HepG2 (cell line): ENCODE data around the gene RAB14. TPM values are rescaled to one million over a fixed set of nuclear protein-coding genes. Genes with fewer than 3 reads are reported as not detected.

ENCODE experiments used
- ATAC-seq: fragments of 200-7000 bp; cut with Tn5 transposase; 3 replicates; pipeline ENCODE4 v1.9.1; 2020; ENCODE audit warnings: mild to moderate bottlenecking, moderate library complexity
- BruUV-seq: library from RNA; stranded (reverse); fragments of 400-500 nt; replicated peaks from 2 replicates; lab custom pipeline; 2021; lab: Mats Ljungman, UMichigan
- CTCF ChIA-PET: fragments of 300-600 bp; formaldehyde crosslinking; extraction: SDS; loops from one replicate; lab custom pipeline; 2021; ENCODE audit warnings: low total read pairs, inconsistent platforms, low intra/inter-chr PET ratio; lab: Yijun Ruan, JAX
- POLR2A ChIA-PET: fragments of 350-600 bp; sonication (Branson Sonifier 250); formaldehyde crosslinking; loops from one replicate; lab custom pipeline; 2020; ENCODE audit warnings: antibody characterized with exemption, inconsistent platforms; lab: Yijun Ruan, JAX
- DNase-seq: peaks from one replicate; pipeline ENCODE4 v3.0.0-alpha.2; 2015; ENCODE audit warnings: low spot score
- FAIRE-seq: peaks from 3 replicates; lab custom pipeline; 2011; peaks lifted over from hg19 to GRCh38; lab: Jason Lieb, UNC
- H2AFZ ChIP-seq: one replicate; pipeline ENCODE4 v1.6.1; 2011; ENCODE audit warnings: low read length, inconsistent platforms
- H3K27ac ChIP-seq: fragments of 300-600 bp; 3 replicates; pipeline ENCODE4 v1.8.0; 2011; ENCODE audit warnings: mixed run types, mild to moderate bottlenecking, mixed read lengths, low read length, inconsistent platforms; ENCODE audit not compliant: insufficient read depth; ENCODE audit errors: extremely low read length
- H3K27me3 ChIP-seq, 2 experiments: fragments of 200-600 bp in 1 of 2; 2 replicates in 1 of 2; 3 replicates in 1 of 2; pipeline versions ENCODE4 v1.6.0 to v1.8.0; 2011; ENCODE audit warnings: low read length in 2 of 2, mild to moderate bottlenecking in 2 of 2, moderate library complexity in 2 of 2, inconsistent platforms in 1 of 2; ENCODE audit not compliant: insufficient read depth in 2 of 2, control insufficient read depth in 1 of 2
- H3K36me3 ChIP-seq, 2 experiments: fragments of 200-600 bp in 1 of 2; replicated peaks in 1 of 2; 2 replicates in 1 of 2; 3 replicates in 1 of 2; pipeline versions ENCODE4 v1.5.1 to v1.8.0; 2011; ENCODE audit warnings: low read length in 2 of 2, inconsistent platforms in 1 of 2; ENCODE audit not compliant: insufficient read depth in 2 of 2, control insufficient read depth in 1 of 2
- H3K4me1 ChIP-seq: 2 replicates; pipeline ENCODE4 v1.5.1; 2012; ENCODE audit warnings: low read length, inconsistent platforms; ENCODE audit not compliant: insufficient read depth
- H3K4me2 ChIP-seq: 2 replicates; pipeline ENCODE4 v1.6.0; 2011; ENCODE audit warnings: low read depth, low read length, inconsistent platforms
- H3K4me3 ChIP-seq, 3 experiments: fragments of 200-600 bp in 1 of 3; sonication (generic), shearing (Covaris generic) in 1 of 3; replicated peaks in 1 of 3; 2 replicates each; pipeline ENCODE4 v1.5.1; 2011 to 2016; ENCODE audit warnings: low read length in 3 of 3, inconsistent platforms in 2 of 3, low read depth in 2 of 3, mild to moderate bottlenecking in 2 of 3, control low read depth in 1 of 3, mixed read lengths in 1 of 3; ENCODE audit not compliant: insufficient read depth in 1 of 3
- H3K79me2 ChIP-seq: one replicate; pipeline ENCODE4 v1.6.1; 2011; ENCODE audit warnings: low read length, inconsistent platforms; ENCODE audit not compliant: insufficient read depth
- H3K9ac ChIP-seq: 2 replicates; pipeline ENCODE4 v1.6.0; 2011; ENCODE audit warnings: mild to moderate bottlenecking, low read depth, low read length, inconsistent platforms; ENCODE audit not compliant: insufficient read depth
- H3K9me3 ChIP-seq: 2 replicates; pipeline ENCODE4 v1.5.1; 2012; ENCODE audit warnings: mild to moderate bottlenecking, low read length
- H4K20me1 ChIP-seq: 2 replicates; pipeline ENCODE4 v1.6.0; 2011; ENCODE audit warnings: inconsistent platforms, mild to moderate bottlenecking, low read length, moderate library complexity; ENCODE audit not compliant: insufficient read depth
- GATA4 ChIP-seq: sonication (generic); IDR thresholded peaks from 2 replicates; pipeline ENCODE4 v1.6.1; 2016; ENCODE audit warnings: antibody characterized with exemption, low read depth, borderline replicate concordance
- HDAC2 ChIP-seq: sonication (generic); formaldehyde crosslinking; IDR thresholded peaks from 2 replicates; pipeline ENCODE4 v1.4.0; 2020; ENCODE audit warnings: missing genetic modification reagents
- KMT2B ChIP-seq: IDR thresholded peaks from 2 replicates; pipeline ENCODE4 v1.6.1; 2016; ENCODE audit warnings: missing genetic modification reagents, missing compliant biosample characterization
- MTA3 ChIP-seq: sonication (generic); formaldehyde crosslinking; IDR thresholded peaks from 2 replicates; pipeline ENCODE4 v1.4.0; 2020; ENCODE audit warnings: missing genetic modification reagents
- REXO4 ChIP-seq: sonication (generic); formaldehyde crosslinking; IDR thresholded peaks from 2 replicates; pipeline ENCODE4 v1.8.0; 2022; ENCODE audit warnings: missing genetic modification reagents, mild to moderate bottlenecking, borderline replicate concordance
- SMAD3 ChIP-seq: sonication (generic); formaldehyde crosslinking; IDR thresholded peaks from 2 replicates; pipeline ENCODE4 v1.4.0; 2020; ENCODE audit warnings: missing genetic modification reagents
- ZFAT ChIP-seq: sonication (generic); formaldehyde crosslinking; conservative IDR thresholded peaks from 2 replicates; pipeline ENCODE4 v1.8.1; 2023; ENCODE audit warnings: missing genetic modification reagents, inconsistent platforms
- ZFP90 ChIP-seq: sonication (generic); formaldehyde crosslinking; IDR thresholded peaks from 2 replicates; pipeline ENCODE4 v1.8.0; 2022; ENCODE audit warnings: missing genetic modification reagents, mild to moderate bottlenecking, inconsistent platforms, borderline replicate concordance
- ZFYVE20 ChIP-seq: sonication (generic); formaldehyde crosslinking; IDR thresholded peaks from 2 replicates; pipeline ENCODE4 v1.8.0; 2023; ENCODE audit warnings: low read depth, mild to moderate bottlenecking, moderate library complexity, missing genetic modification reagents, borderline replicate concordance
- ZNF275 ChIP-seq: sonication (generic); formaldehyde crosslinking; IDR thresholded peaks from 2 replicates; pipeline ENCODE4 v1.8.0; 2022; ENCODE audit warnings: missing genetic modification reagents, mild to moderate bottlenecking, inconsistent platforms, borderline replicate concordance
- ZNF350 ChIP-seq: sonication (generic); formaldehyde crosslinking; IDR thresholded peaks from 2 replicates; pipeline ENCODE4 v1.4.0; 2020; ENCODE audit warnings: mild to moderate bottlenecking, low read depth, missing genetic modification reagents, borderline replicate concordance
- ZNF773 ChIP-seq: sonication (generic); formaldehyde crosslinking; IDR thresholded peaks from 2 replicates; pipeline ENCODE4 v1.4.0; 2020; ENCODE audit warnings: missing genetic modification reagents, borderline replicate concordance
- ZNF839 ChIP-seq: sonication (generic); formaldehyde crosslinking; IDR thresholded peaks from 2 replicates; pipeline ENCODE4 v1.4.0; 2020; ENCODE audit warnings: missing genetic modification reagents, mild to moderate bottlenecking, borderline replicate concordance
- WGBS: methylation state at CpG from one replicate; pipeline ENCODE4 v1.1.6; 2017; ENCODE audit warnings: low lambda C conversion rate; 5-methylcytosine and 5-hydroxymethylcytosine counted together
- in situ Hi-C: cut with HindIII; loops from 2 replicates; pipeline ENCODE4 v1.10.0; 2017; ENCODE audit warnings: low pct_unique_long_range_greater_than_20kb; ENCODE audit not compliant: extremely low pct_ligation_motif_present
- intact Hi-C: fragments of 100-400 bp; cut with micrococcal nuclease; formaldehyde crosslinking; loops from one replicate; pipeline ENCODE4 v1.10.0; 2022; ENCODE audit not compliant: unreplicated experiment
- polyA plus RNA-seq, 8 experiments: library from polyadenylated mRNA; depleted of rRNA in 3 of 8; stranded (reverse) in 7 of 8; unstranded in 1 of 8; fragments of >200 nt; fragmentation: Illumina TruSeq in 4 of 8; extraction: Trizol in 4 of 8; gene quantifications; 2 replicates each; pipeline versions ENCODE4 v1.2.1 to v1.2.3, GENCODE V29; 2011 to 2016; ENCODE audit warnings: low read depth in 4 of 8, missing spikeins in 1 of 8, mixed read lengths in 1 of 8; ENCODE audit not compliant: insufficient read depth in 1 of 8
- total RNA-seq, 5 experiments: library from RNA; depleted of rRNA; stranded (reverse); fragments of >200 nt; fragmentation: Illumina TruSeq; extraction: Trizol; gene quantifications; 2 replicates each; pipeline ENCODE4 v1.2.3, GENCODE V29; 2016; ENCODE audit warnings: low read depth in 1 of 5
- TF ChIP-seq, protein P1 (sequence below), 2 experiments: sonication (generic) in 1 of 2; formaldehyde crosslinking in 1 of 2; IDR thresholded peaks; 2 replicates each; pipeline versions ENCODE4 v1.6.1 to v1.9.0; 2014 to 2022; ENCODE audit warnings: antibody characterized with exemption in 1 of 2, borderline replicate concordance in 1 of 2, inconsistent platforms in 1 of 2, low read depth in 1 of 2, missing genetic modification reagents in 1 of 2
- TF ChIP-seq, protein P2 (sequence below): sonication (generic); formaldehyde crosslinking; IDR thresholded peaks from 2 replicates; pipeline ENCODE4 v1.5.0; 2020; ENCODE audit warnings: missing genetic modification reagents

Gene RAB14
- total and polyA plus RNA-seq, 2 of the 13 experiments (the other 11 are each of a cell fraction or from before 2014, with no cell fraction given), result 17.4 to 19.3 TPM

- no peak for TF ChIP-seq REXO4 (CRISPR knock-in tag)
- TF ChIP-seq, protein P1, sequence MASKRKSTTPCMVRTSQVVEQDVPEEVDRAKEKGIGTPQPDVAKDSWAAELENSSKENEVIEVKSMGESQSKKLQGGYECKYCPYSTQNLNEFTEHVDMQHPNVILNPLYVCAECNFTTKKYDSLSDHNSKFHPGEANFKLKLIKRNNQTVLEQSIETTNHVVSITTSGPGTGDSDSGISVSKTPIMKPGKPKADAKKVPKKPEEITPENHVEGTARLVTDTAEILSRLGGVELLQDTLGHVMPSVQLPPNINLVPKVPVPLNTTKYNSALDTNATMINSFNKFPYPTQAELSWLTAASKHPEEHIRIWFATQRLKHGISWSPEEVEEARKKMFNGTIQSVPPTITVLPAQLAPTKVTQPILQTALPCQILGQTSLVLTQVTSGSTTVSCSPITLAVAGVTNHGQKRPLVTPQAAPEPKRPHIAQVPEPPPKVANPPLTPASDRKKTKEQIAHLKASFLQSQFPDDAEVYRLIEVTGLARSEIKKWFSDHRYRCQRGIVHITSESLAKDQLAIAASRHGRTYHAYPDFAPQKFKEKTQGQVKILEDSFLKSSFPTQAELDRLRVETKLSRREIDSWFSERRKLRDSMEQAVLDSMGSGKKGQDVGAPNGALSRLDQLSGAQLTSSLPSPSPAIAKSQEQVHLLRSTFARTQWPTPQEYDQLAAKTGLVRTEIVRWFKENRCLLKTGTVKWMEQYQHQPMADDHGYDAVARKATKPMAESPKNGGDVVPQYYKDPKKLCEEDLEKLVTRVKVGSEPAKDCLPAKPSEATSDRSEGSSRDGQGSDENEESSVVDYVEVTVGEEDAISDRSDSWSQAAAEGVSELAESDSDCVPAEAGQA (IDR thresholded peaks at IDR 0.05; ENCODE audit: low read depth), result no peak
- TF ChIP-seq, protein P1 (CRISPR knock-in tag; IDR thresholded peaks at IDR 0.05; ENCODE audit: borderline replicate concordance), result no peak
- no peak for TF ChIP-seq ZFYVE20 (CRISPR knock-in tag)
- no peak for TF ChIP-seq ZFP90 (CRISPR knock-in tag)
- TF ChIP-seq MTA3 (CRISPR knock-in tag), result no peak
- no peak for TF ChIP-seq GATA4
Measured at GRCh38 chr9:121200356-121200755, 1.3 kb downstream of the RAB14 start (continued).

DNA sequence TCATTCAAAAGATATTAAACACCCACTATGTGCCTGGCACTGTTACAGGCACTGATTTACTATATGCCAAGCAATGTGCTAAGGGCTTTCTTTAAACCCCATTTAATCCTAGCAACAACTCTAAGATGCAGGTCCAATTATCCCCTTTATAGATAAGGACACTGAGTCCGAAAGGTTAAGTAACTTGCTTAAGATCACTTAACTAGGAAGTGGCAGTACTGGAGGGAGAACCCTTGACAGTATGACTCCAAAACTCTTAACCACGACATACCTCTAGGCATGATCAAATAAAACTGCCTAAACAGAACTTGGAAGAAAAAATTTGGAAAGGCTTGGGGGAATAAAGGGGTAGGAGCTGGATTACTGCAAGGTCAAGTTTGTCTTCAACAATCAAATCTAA is 1.7 kb downstream of the RAB14 start:
- Histone ChIP-seq H3K9me3 (no peaks in the 10 kb centered on the region), H3K36me3 (no peaks in the 10 kb centered on the region), H3K4me2 (peak overlapping the region; percentile 89), H3K27ac (peak overlapping the region; percentile 81), H2AFZ (no peak overlapping the region), H3K79me2 (peaks cover 70% of the 10 kb centered on the region), H3K4me3 (peak overlapping the region; percentile 88 to 93 (median 91); a peak in 5 of 6 replicates), H3K9ac (peak overlapping the region; percentile 91), H3K4me1 (peaks cover 77% of the 10 kb centered on the region), H3K27me3 (no peaks in the 10 kb centered on the region; a peak in 1 of 5 replicates), H4K20me1 (peaks cover 58% of the 10 kb centered on the region)
- BruUV-seq, result no TSS peak
- in situ Hi-C loops (no loop called here), intact Hi-C loops (loop anchor here (5.0 kb wide), 1 partner anchor 68 kb away; no protein-coding TSS in a partner anchor)
- CTCF ChIA-PET, result no interaction called here
- POLR2A ChIA-PET, result no interaction called here
- ATAC-seq, result no peak
- WGBS, result 26% methylated on average over 2 of the region's 2 CpGs
- FAIRE-seq, result no peak
- no peak for DNase-seq
- TF ChIP-seq HDAC2 (no peak), KMT2B (CRISPR knock-in tag) (no peak), ZNF275 (CRISPR knock-in tag) (no peak), ZFAT (CRISPR knock-in tag) (no peak), ZNF839 (CRISPR knock-in tag) (no peak), ZNF773 (CRISPR knock-in tag) (no peak), ZNF350 (CRISPR knock-in tag) (no peak), SMAD3 (no peak)
- TF ChIP-seq, protein P2, sequence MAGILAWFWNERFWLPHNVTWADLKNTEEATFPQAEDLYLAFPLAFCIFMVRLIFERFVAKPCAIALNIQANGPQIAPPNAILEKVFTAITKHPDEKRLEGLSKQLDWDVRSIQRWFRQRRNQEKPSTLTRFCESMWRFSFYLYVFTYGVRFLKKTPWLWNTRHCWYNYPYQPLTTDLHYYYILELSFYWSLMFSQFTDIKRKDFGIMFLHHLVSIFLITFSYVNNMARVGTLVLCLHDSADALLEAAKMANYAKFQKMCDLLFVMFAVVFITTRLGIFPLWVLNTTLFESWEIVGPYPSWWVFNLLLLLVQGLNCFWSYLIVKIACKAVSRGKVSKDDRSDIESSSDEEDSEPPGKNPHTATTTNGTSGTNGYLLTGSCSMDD, result no peak
